Testis (tissue), 3 donors: ENCODE results near the gene BOLL. TPM values are rescaled to one million over a fixed set of nuclear protein-coding genes. Genes with fewer than 3 reads are reported as not detected.
"Not testable (repeated sequence)": the region's sequence is repeated elsewhere in the genome, so short reads cannot be mapped to it uniquely, and the experiment has no call there.

ENCODE experiments used
- DNase-seq: peaks from one replicate; pipeline ENCODE4 v3.0.0-alpha.2; 2019
- H3K27ac ChIP-seq, 2 donors: fragments of 200-600 bp; sonication (generic); one replicate each; pipeline ENCODE4 v1.5.1; 2019
- H3K27me3 ChIP-seq: fragments of 200-600 bp; sonication (generic); one replicate; pipeline ENCODE4 v1.5.1; 2019
- H3K36me3 ChIP-seq: fragments of 200-600 bp; sonication (generic); one replicate; pipeline ENCODE4 v1.5.1; 2017; ENCODE audit warnings: low read depth; ENCODE audit errors: missing control alignments
- H3K4me1 ChIP-seq: fragments of 200-600 bp; sonication (generic); one replicate; pipeline ENCODE4 v1.5.1; 2019
- H3K4me3 ChIP-seq, 2 donors: fragments of 200-600 bp; sonication (generic); one replicate each; pipeline ENCODE4 v1.5.1; 2017 to 2019
- H3K9me3 ChIP-seq: fragments of 200-600 bp; sonication (generic); one replicate; pipeline ENCODE4 v1.5.1; 2017
- POLR2A ChIP-seq: fragments of 450-650 bp; IDR thresholded peaks from one replicate; pipeline ENCODE4 v1.6.1; 2017; ENCODE audit warnings: antibody characterized with exemption, mild to moderate bottlenecking, moderate library complexity
- WGBS, 2 donors: methylation state at CpG; one replicate each; pipeline ENCODE4 v1.1.5; 2018; 5-methylcytosine and 5-hydroxymethylcytosine counted together
- intact Hi-C: fragments of 100-400 bp; cut with DNase I; formaldehyde crosslinking; loops from one replicate; pipeline ENCODE4 v1.15.1; 2023; ENCODE audit warnings: low total_unique reads
- polyA plus RNA-seq: library from polyadenylated mRNA; stranded (reverse); fragments of 350-450 nt; fragmentation: Illumina TruSeq; extraction: RNeasy Lipid Tissue Mini Kit (QIAGEN cat#74804); gene quantifications from one replicate; pipeline ENCODE4 v1.2.3, GENCODE V29; 2014; ENCODE audit warnings: low read depth, low replicate concordance; ENCODE audit not compliant: insufficient read depth
- total RNA-seq, 2 donors: library from RNA; depleted of rRNA; stranded (reverse); fragments of >200 nt; gene quantifications; one replicate each; pipeline ENCODE4 v1.2.3, GENCODE V29; 2016
- TF ChIP-seq, protein P1 (sequence below), 3 experiments: fragments of 450-650 bp in 2 of 3; fragments of 200-600 bp in 1 of 3; sonication (generic) in 1 of 3; IDR thresholded peaks; one replicate each; pipeline ENCODE4 v1.5.1; 2016 to 2019; ENCODE audit warnings: antibody characterized with exemption in 3 of 3, mild to moderate bottlenecking in 2 of 3, moderate library complexity in 1 of 3

The BOLL gene
- total and polyA plus RNA-seq, 3 donors from 2014 or later: 51.0 to 256 (median 65.0) TPM

DNA sequence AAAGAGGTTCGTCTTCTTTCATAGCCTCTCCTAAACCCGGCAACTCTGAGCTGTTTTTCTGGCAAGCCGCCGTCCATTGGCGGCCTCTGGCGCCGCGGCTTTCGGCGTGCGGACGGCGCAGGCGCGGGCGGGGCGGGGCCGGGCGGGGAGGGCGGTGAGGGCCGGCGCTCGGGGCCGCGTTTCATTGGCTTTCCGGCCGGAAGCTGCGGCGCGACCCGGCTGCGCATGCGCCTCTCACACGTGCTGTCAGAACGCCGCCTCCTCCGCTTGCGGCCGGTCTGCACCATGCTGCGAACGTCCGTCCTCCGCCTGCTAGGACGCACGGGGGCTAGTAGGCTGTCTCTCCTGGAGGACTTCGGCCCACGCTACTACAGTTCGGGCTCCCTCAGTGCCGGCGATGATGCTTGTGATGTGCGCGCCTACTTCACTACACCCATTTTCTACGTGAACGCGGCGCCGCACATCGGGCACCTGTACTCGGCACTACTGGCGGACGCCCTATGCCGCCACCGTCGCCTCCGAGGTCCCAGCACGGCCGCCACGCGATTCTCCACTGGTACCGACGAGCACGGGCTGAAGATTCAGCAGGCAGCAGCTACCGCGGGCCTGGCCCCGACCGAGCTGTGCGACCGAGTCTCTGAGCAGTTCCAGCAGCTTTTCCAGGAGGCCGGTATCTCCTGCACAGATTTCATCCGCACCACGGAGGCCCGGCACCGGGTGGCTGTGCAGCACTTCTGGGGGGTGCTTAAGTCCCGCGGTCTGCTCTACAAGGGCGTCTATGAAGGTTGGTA is 79.8 kb downstream of the BOLL start, which contains the start of gene MARS2:
MARS2 (plus strand) TSS at position 249 of the 791 bp plus-strand sequence; CDS start at position 286, 37 bp downstream.
- no peak for TF ChIP-seq POLR2A
- TF ChIP-seq, protein P1, sequence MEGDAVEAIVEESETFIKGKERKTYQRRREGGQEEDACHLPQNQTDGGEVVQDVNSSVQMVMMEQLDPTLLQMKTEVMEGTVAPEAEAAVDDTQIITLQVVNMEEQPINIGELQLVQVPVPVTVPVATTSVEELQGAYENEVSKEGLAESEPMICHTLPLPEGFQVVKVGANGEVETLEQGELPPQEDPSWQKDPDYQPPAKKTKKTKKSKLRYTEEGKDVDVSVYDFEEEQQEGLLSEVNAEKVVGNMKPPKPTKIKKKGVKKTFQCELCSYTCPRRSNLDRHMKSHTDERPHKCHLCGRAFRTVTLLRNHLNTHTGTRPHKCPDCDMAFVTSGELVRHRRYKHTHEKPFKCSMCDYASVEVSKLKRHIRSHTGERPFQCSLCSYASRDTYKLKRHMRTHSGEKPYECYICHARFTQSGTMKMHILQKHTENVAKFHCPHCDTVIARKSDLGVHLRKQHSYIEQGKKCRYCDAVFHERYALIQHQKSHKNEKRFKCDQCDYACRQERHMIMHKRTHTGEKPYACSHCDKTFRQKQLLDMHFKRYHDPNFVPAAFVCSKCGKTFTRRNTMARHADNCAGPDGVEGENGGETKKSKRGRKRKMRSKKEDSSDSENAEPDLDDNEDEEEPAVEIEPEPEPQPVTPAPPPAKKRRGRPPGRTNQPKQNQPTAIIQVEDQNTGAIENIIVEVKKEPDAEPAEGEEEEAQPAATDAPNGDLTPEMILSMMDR (IDR thresholded peaks at IDR 0.05): no peak
- Histone ChIP-seq H3K9me3 (no peaks in the 10 kb centered on the region), H3K27me3 (no peaks in the 10 kb centered on the region), H3K4me3 (peak within 1 kb of the TSS; percentile 80 to 86), H3K27ac (peak within 1 kb of the TSS; percentile 80 to 83), H3K36me3 (no peaks in the 10 kb centered on the region), H3K4me1 (peaks cover 19% of the 10 kb centered on the region)
- 0 to 4% methylated on average over 10 to 73 of the region's 86 CpGs for WGBS, 2 donors
- peak; percentile 92 for DNase-seq
- intact Hi-C loops: no loop called here

DNA sequence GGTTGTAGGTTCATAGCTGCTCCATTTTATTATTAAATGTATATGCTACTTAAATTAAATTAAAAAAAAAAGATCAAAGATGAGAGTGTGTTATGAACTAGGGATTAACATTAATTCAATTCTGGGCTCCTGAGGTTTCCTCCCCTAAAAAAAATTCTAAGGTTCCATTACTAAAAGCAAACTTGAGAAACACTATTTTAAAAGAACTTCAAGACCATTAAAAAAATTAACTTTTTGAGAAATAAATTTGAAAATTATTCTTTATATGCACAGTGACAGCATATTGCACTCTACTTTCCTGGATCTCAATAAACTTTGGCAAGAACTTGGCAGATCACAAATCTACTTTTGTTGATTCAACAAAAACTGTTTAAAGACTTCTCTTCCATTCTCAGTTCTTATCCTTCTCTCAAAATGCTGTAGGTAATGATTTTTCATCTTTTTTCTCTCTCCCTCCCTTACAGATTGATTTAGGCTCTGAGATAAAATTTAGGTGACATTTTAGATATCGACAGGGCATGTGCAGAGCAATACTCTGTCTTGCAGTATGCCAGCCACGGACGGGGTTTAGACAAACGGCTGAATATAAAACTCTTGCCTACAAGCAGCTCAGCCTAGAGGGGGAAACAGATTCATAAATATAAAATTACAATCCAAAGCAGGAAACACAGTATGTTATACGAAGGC is 80.5 kb downstream of the BOLL start:
- peaks cover 19% of the 10 kb centered on the region for H3K4me1 ChIP-seq
- no peak for DNase-seq
- no peaks in the 10 kb centered on the region for H3K36me3 ChIP-seq
- no peak for TF ChIP-seq POLR2A
- TF ChIP-seq, protein P1 (IDR thresholded peaks at IDR 0.05): no peak
- intact Hi-C loops: no loop called here
- 0% methylated on average over 5 of the region's 5 CpGs for WGBS, 2 donors
- H3K27ac ChIP-seq: peak overlapping the region; percentile 80 to 83
- no peaks in the 10 kb centered on the region for H3K9me3 ChIP-seq
- no peaks in the 10 kb centered on the region for H3K27me3 ChIP-seq
- peak overlapping the region; percentile 80 to 86 for H3K4me3 ChIP-seq

DNA sequence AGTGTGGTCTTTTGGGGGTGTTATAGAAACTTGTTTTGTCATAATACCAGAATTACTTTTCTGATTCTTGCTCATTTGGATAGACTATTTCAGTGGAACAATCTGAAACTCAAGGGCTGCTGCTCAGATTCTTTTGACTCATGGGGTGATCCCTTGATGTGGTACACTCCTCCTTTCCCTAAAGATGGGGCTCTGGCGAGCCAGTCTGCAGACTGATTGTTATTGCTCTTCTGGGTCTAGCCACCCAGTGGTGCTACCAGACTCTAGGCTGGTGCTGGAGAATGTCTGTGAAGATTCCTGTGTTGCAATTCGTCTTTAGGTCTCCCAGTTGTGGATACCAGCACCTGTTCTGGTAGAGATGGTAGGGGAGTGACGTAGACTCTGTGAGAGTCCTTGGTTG is 84.2 kb downstream of the BOLL start:
- no peaks in the 10 kb centered on the region for H3K4me1 ChIP-seq
- no peak for DNase-seq
- intact Hi-C loops: no loop called here
- 76 to 90% methylated on average over 3 of the region's 3 CpGs for WGBS, 2 donors
- H3K27me3 ChIP-seq: no peaks in the 10 kb centered on the region
- no peak overlapping the region for H3K27ac ChIP-seq
- no peak for TF ChIP-seq POLR2A
- TF ChIP-seq, protein P1 (IDR thresholded peaks at IDR 0.05): no peak
- H3K4me3 ChIP-seq: no peak overlapping the region
- H3K36me3 ChIP-seq: no peaks in the 10 kb centered on the region
- H3K9me3 ChIP-seq: no peaks in the 10 kb centered on the region

DNA sequence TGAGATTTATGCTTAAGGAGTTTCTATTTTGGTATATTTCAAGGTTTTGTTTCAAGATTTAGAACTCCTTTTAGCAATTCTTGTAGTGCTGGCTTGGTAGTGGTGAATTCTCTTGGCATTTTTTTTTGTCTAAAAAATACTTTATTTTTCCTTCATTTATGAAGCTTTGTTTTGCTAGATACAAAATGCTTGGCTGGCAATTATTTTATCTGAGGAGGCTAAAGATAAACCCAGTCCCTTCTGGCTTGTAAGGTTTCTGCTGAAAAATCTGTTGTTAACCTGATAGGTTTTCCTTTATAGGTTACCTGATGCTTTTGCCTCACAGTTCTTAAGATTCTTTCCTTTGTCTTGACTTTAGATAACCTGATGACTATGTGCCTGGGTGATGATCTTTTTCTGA is 85.4 kb downstream of the BOLL start:
- H3K27ac ChIP-seq, H3K36me3 ChIP-seq, H3K4me1 ChIP-seq, H3K27me3 ChIP-seq, DNase-seq, intact Hi-C loops, H3K4me3 ChIP-seq, H3K9me3 ChIP-seq: not testable (repeated sequence)

DNA sequence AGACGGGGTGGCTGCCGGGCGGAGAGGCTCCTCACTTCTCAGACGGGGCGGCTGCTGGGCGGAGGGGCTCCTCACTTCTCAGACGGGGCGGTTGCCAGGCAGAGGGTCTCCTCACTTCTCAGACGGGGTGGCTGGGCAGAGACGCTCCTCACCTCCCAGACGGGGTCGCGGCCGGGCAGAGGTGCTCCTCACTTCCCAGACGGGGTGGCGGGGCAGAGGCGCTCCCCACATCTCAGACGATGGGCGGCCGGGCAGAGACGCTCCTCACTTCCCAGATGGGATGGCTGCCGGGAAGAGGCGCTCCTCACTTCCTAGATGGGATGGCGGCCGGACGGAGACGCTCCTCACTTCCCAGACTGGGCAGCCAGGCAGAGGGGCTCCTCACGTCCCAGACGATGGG is 88.5 kb downstream of the BOLL start:
- H3K4me3 ChIP-seq, H3K27ac ChIP-seq, H3K9me3 ChIP-seq, intact Hi-C loops, H3K27me3 ChIP-seq, H3K36me3 ChIP-seq, DNase-seq, H3K4me1 ChIP-seq: not testable (repeated sequence)
- WGBS, 2 donors: 94 to 99% methylated on average over 7 to 19 of the region's 29 CpGs

DNA sequence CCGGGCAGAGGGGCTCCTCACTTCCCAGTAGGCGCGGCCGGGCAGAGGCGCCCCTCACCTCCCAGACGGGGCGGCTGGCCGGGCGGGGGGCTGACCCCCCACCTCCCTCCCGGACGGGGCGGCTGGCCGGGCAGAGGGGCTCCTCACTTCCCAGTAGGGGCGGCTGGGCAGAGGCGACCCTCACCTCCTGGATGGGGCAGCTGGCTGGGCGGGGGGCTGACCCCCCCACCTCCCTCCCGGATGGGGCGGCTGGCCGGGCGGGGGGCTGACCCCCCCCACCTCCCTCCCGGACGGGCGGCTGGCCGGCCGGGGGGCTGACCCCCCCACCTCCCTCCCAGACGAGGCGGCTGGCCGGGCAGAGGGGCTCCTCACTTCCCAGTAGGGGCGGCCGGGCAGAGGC is 89.1 kb downstream of the BOLL start:
- H3K4me1 ChIP-seq, H3K9me3 ChIP-seq, H3K4me3 ChIP-seq, intact Hi-C loops, H3K27me3 ChIP-seq, H3K36me3 ChIP-seq, H3K27ac ChIP-seq, DNase-seq: not testable (repeated sequence)
- 86 to 100% methylated on average over 1 of the region's 30 CpGs for WGBS, 2 donors

DNA sequence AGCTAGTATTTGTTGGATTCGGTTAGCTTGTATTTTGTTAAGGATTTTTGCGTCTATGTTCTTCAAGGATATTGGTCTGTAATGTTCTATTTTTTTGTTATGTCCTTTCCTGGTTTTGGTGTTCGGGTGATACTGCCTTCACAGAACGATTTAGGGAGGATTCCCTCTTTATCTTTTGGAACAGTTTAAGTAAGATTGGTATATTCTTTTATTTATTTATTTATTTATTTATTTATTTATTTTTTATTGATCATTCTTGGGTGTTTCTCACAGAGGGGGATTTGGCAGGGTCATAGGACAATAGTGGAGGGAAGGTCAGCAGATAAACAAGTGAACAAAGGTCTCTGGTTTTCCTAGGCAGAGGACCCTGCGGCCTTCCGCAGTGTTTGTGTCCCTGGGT is 89.9 kb downstream of the BOLL start:
- H3K9me3 ChIP-seq, intact Hi-C loops, H3K27me3 ChIP-seq, DNase-seq, H3K27ac ChIP-seq, H3K36me3 ChIP-seq, H3K4me3 ChIP-seq, H3K4me1 ChIP-seq: not testable (repeated sequence)
- WGBS, 2 donors: 90% methylated on average over 4 of the region's 6 CpGs
